ENCODE measurements around the gene ANAPC2.

GRCh38 chr9:137161558-137162486, 26.5 kb downstream of the ANAPC2 start:
- TF ChIP-seq CEBPB (IDR thresholded peaks at IDR 0.05): no peak
- no peak for TF ChIP-seq MYC (IDR thresholded peaks at IDR 0.05; ENCODE audit: borderline replicate concordance, low read length)
